Ishikawa (cell line): ENCODE results near the gene AMN.

Experiments used
- CEBPB ChIP-seq: IDR thresholded peaks from 2 replicates; pipeline ENCODE4 v1.6.1; 2012
- EGR1 ChIP-seq: IDR thresholded peaks from 2 replicates; pipeline ENCODE4 v1.6.1; 2012
- EP300 ChIP-seq: IDR thresholded peaks from 2 replicates; pipeline ENCODE4 v1.6.1; 2012; ENCODE audit warnings: borderline replicate concordance
- FOXM1 ChIP-seq: IDR thresholded peaks from 2 replicates; pipeline ENCODE4 v1.6.1; 2012; ENCODE audit warnings: low read depth, borderline replicate concordance
- MAX ChIP-seq: IDR thresholded peaks from 2 replicates; pipeline ENCODE4 v1.6.1; 2012
- NFIC ChIP-seq: IDR thresholded peaks from 2 replicates; pipeline ENCODE4 v1.6.1; 2012
- RAD21 ChIP-seq: IDR thresholded peaks from 2 replicates; pipeline ENCODE4 v1.6.1; 2012; ENCODE audit warnings: low read depth
- REST ChIP-seq: IDR thresholded peaks from 2 replicates; pipeline ENCODE4 v1.6.1; 2012; ENCODE audit warnings: low read depth, mild to moderate bottlenecking
- TAF1 ChIP-seq: IDR thresholded peaks from 2 replicates; pipeline ENCODE4 v1.6.1; 2012; ENCODE audit warnings: low read depth, mild to moderate bottlenecking
- TCF12 ChIP-seq: IDR thresholded peaks from 2 replicates; pipeline ENCODE4 v1.6.1; 2012; ENCODE audit warnings: low read depth
- YY1 ChIP-seq: IDR thresholded peaks from 2 replicates; pipeline ENCODE4 v1.6.1; 2012; ENCODE audit warnings: low read depth

GRCh38 chr14:102917056-102917385, 5.4 kb upstream of the AMN start:
- TF ChIP-seq MAX (no peak), RAD21 (no peak), NFIC (no peak), EGR1 (no peak), EP300 (no peak), CEBPB (no peak), REST (no peak), TAF1 (no peak), FOXM1 (no peak), TCF12 (no peak), YY1 (no peak)
